ENCODE results near the gene SPATA24.

- TF ChIP-seq YY1 (IDR thresholded peaks at IDR 0.05; ENCODE audit: insufficient read depth, insufficient read length) = no peak
- no peak for TF ChIP-seq ZNF274 (IDR thresholded peaks at IDR 0.05; ENCODE audit: low read depth, low read length)
Measured at GRCh38 chr5:139422307-139422893, 18.5 kb upstream of the SPATA24 start.

Measured in NT2/D1 (cell line).